OCI-LY3 (cell line): Measurements from ENCODE around the gene ACOT7.

Experiments
- EZH2phosphoT487 ChIP-seq: fragments of 200-600 bp; shearing (Covaris generic); IDR thresholded peaks from 2 replicates; pipeline ENCODE4 v1.6.1; 2018; ENCODE audit warnings: antibody characterized with exemption, mixed run types, low read depth
- TF ChIP-seq, protein P1 (sequence below): fragments of 200-600, 300-600 bp; sonication (generic); IDR thresholded peaks from 2 replicates; pipeline ENCODE4 v1.5.1; 2014; ENCODE audit warnings: antibody characterized with exemption, low read length, low read depth

DNA sequence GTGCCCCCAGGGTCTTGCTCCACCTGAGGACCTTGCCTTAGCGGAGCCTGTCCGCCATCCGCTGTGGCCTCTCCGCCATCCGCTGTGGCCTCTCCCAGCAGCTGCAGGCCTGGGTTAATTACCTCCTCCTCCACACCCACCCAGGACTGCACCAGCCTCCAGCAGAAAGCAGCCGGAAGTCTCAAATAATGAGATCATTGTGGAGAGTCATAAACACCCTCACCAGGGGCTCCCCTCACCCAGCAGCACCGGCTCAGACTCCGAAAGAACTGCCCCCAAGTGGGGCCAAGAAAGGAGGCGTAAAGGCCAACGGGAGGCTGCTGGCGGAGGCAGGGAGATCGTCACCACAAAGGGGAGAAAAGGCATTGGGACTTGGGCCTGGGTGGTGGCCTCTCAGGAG is 122.0 kb downstream of the ACOT7 start:
- TF ChIP-seq, protein P1, sequence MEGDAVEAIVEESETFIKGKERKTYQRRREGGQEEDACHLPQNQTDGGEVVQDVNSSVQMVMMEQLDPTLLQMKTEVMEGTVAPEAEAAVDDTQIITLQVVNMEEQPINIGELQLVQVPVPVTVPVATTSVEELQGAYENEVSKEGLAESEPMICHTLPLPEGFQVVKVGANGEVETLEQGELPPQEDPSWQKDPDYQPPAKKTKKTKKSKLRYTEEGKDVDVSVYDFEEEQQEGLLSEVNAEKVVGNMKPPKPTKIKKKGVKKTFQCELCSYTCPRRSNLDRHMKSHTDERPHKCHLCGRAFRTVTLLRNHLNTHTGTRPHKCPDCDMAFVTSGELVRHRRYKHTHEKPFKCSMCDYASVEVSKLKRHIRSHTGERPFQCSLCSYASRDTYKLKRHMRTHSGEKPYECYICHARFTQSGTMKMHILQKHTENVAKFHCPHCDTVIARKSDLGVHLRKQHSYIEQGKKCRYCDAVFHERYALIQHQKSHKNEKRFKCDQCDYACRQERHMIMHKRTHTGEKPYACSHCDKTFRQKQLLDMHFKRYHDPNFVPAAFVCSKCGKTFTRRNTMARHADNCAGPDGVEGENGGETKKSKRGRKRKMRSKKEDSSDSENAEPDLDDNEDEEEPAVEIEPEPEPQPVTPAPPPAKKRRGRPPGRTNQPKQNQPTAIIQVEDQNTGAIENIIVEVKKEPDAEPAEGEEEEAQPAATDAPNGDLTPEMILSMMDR = no peak
- no peak for TF ChIP-seq EZH2phosphoT487
